ENCODE results near the gene CD52.
"Not testable (repeated sequence)": the region's sequence is repeated elsewhere in the genome, so short reads cannot be mapped to it uniquely, and the experiment has no call there.

Gene CD52

DNA sequence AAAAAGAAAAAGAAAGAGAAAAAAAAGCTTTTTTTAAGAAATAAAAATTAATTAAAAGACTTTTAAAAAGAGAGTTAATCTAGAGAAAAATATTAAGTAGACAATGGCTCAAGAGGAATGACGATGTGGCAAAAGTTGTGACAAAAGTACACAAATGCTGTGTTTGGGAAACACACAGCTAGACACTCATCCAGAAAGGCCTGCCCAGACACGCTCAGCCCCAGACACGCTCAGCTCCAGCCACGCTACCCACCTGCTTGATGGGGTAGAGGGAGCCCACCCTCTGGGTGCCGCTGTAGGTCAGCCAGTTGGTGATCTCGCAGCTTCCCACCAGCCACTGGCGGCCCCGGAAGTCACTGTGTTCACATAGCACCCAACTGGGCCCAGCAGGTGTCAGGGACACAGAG lies 10.2 kb downstream of the CD52 start:
- in situ Hi-C loops (cut with MboI; ENCODE audit: low sequenced_read_pairs) = no loop called here

DNA sequence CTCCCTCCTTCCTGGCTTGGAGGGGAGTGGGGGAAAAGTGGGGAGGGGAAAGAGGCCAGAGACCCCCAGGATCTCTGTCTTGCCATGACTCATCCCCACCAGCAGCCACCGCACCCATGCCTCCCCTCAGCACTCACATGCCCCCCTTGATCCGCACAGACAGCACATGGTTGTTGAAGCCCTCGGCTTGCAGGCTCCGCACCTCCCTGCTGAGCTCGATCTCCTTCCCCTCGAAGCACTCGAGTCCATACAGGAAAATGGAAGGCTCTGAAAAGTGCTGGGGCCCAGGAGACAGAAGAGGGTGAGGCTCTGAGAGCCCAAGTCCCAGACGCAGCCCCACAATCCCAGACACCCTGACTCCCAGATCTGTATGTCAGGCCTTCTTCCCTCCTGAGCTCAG lies 10.8 kb downstream of the CD52 start:
- in situ Hi-C loops (cut with MboI; ENCODE audit: low sequenced_read_pairs) = no loop called here

DNA sequence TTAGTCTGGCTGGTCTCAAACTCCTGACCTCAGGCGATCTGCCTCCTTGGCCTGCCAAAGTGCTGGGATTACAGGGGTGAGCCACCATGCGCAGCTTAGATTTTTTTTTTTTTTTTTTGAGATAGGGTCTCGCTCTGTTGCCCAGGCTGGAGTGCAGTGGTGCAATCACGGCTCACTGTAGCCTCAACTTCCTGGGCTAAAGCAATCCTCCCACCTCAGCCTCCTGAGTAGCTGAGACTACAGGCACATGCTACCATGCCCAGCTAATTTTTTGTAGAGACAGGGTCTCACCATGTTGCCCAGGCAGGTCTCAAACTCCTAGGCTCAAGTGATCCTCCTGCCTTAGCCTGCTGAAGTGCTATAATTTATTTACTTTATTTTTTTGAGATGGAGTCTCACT lies 11.6 kb downstream of the CD52 start:
- in situ Hi-C loops (cut with MboI; ENCODE audit: low sequenced_read_pairs) = not testable (repeated sequence)

DNA sequence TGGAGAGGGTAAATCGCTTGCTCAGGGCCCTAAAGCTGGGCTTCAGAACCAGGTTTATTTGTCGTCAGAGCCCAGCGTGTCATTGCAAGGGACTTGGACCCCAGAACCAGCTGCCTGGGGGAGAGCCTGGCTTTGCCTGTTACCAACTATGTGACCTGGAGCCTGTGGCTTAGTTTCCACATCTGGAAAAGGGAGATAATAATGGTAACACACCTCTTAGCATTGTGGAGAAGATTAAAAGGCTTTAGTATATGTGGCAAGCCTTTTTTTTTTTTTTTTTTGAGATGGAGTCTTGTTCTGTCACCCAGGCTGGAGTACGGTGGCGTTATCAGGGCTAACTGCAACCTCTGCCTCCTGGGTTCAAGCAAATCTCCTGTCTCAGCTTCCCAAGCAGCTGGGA lies 12.5 kb downstream of the CD52 start:
- in situ Hi-C loops (cut with MboI; ENCODE audit: low sequenced_read_pairs) = no loop called here

DNA sequence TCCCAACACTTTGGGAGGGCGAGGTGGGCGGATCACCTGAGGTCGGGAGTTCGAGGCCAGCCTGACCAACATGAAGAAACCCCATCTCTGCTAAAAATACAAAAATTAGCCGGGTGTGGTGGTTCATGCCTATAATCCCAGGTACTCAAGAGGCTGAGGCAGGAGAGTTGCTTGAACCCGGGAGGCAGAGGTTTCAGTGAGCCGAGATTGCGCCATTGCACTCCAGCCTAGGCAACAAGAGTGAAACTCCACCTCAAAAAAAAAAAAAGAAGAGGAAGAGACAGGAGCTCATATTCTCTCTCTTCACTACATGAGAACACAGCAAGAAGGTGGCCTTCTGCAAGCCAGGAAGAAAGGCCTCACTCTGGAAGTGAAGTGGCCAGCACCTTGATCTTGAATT lies 15.6 kb downstream of the CD52 start:
- in situ Hi-C loops (cut with MboI; ENCODE audit: low sequenced_read_pairs) = not testable (repeated sequence)

DNA sequence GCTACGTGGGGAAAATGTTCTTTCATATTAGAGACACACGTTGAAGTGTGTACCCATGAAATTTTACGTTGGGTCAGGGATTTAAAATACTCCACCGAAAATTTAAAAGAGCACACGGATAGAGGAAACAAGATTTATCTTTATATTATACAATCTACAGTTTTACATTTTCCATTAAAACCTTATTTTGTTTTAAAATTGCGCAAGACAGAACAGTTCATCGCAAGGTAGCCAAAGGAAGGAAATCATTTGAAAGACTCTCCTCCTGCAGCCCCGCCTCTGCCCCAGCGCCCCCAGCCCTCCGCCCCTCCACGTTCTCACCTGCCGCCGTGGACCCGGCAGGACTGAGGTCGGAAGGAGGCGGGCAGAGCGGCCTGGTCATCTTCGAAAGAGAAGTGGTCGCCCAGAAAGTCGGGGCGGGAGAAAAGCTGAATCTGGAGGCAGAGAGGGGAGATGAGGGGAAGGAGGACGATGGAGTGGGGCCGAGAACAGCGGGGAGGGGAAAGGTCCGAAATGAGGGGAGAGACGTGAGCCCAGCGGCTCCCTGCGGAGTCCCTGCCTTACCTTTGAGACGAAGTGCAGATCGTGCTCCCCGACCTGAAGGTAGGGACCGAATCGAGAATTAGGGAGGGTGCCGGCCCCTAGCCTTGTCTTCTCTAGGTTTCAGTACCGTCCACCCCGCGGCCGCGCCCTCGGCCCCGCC lies 18.2 kb downstream of the CD52 start:
- in situ Hi-C loops (cut with MboI; ENCODE audit: low sequenced_read_pairs) = no loop called here

DNA sequence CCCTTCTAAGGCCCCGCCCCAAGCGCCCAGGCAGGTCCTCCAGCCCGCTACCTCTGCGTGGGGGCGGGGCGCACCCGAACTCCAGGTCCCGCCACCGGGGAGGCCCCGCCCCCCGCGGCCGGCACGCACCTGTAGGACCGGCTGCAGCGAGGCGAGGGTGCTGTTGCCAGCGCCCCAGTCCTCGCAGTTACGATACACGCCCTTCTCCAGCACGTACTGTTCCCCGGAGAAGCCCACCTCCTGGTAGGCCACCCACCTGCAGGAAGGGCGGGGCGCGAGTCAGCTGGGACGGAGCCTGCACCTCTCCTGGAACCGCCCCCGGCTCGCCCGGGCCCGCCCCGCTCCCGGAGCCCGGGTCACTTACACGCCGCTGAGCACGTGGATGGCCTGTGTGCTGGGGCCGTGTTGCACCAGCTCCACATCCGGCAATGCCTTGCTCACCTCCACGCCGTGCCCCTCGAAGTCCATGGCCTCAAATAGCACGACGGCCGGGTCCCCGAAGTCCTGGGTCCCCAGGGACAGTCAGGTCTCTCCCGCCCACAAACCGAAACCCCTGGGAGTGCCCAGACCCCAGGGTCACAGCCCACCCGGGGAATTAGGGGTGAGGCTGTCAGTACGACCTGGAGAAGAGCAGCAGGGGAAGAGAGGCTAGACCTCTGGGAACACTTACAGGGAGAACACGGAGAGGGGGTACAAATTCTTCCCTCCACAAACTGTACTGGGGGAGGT lies 18.9 kb downstream of the CD52 start:
- in situ Hi-C loops (cut with MboI; ENCODE audit: low sequenced_read_pairs) = no loop called here

DNA sequence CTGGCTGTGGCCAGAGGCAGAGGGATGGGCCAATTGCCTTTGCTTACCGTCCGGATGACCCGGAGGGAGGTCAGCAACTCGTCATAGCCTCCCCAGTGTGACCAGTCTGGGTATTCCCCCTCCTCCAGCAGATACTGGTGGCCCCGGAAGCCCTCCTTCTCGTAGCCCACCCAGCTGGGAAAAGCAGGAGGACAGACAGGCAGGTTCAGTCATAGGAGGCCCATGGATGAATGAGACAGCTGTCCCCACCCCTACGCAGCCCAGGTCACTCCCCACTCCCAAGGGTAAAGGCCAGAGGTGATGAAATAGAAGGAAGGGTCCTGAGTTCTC lies 19.4 kb downstream of the CD52 start:
- in situ Hi-C loops (cut with MboI; ENCODE audit: low sequenced_read_pairs) = no loop called here

DNA sequence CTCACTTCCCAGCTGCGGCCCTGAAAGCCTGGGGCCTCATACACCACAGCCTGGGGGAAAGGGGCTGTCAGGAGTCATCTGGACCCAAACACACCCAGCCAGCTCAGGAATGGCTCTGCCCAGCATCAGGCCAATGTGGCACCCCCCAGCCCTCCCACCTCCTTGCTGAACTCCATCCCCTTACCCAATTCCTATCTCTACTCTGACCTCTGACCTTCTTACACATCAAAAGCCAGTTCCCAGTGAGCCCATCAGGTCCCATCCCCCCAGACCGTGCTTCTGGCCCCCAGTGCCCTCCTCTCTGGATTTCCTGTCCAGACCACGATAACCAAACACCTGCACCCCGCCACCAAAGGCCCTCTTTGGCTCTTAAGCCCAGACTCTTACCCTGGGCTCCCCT lies 19.9 kb downstream of the CD52 start:
- in situ Hi-C loops (cut with MboI; ENCODE audit: low sequenced_read_pairs) = no loop called here

DNA sequence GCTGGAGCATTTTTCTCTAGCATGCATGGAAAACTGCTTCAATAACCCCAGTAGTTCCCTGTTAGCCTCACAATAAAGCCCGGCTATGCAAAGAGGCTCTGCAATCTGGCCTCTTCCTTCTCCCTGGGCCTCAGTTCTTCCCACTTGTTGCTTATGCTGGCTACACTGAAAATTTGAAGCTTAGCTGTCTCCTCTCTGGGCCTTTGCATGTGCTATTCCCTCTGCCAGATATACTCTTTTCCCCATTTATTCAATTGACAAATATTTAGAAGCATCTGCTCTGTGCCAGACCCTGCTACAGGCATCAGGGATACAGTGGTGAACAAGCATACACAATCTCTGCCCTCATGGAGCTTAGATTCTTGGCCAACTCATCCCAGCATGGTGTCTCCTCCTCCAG lies 20.9 kb downstream of the CD52 start:
- in situ Hi-C loops (cut with MboI; ENCODE audit: low sequenced_read_pairs) = no loop called here

DNA sequence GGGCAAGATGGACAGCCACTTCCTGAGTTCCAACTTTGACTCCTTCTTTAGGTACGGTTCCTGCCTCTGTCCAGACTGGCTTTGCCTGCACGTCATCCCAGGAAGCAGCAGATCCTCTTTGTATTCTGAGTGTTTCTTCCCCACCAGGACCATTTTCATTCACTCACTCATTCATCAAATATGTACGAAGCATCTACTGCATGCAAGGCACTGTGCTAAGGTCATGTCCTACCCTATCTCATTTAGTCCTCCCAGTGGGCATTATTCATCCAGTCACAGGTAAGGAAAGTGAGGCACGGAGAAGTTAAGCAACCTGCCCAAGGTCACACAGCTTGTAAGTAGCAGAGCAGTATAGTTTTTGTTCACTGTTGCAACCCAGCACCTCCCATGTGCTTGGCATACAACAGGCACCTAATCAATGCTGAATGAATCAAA lies 22.3 kb downstream of the CD52 start:
- in situ Hi-C loops (cut with MboI; ENCODE audit: low sequenced_read_pairs) = no loop called here

DNA sequence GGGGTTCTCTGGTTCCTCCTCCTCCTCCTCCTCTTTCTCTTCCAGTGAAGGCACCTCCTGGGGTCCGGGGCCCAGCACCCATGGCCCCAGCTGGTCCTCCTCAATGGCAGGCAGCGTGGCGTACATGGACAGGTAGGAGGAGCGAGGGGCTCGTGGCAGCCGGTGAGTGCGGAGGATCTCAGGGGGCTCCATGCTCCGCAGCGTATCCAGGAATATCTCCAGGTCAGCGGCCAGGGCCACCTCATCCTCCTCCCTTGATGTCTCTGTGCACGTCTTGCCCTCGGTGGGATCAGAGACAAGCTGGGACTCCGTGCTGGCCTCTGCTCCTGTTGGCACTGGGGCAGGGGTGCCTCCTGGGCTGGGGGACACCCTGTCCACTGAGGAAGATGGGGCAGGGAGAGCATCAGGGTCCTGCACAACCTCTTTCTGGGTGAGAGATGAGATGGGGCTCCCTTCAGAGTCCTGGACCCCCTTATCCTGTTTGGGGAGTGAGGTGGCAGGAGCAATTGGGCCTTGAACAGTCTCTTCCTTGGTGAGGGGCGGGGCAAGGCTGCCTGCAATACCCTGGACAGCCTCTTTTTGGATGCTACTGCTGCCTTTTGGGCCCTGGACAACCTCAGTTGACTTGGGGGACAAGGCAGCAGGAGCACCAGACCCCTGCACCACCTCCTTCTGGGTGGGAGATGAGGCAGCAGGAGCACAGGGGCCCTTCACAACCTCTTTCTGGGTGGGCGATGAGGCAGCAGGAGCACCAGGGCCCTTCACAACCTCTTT lies 26.6 kb downstream of the CD52 start:
- in situ Hi-C loops (cut with MboI; ENCODE audit: low sequenced_read_pairs) = no loop called here

DNA sequence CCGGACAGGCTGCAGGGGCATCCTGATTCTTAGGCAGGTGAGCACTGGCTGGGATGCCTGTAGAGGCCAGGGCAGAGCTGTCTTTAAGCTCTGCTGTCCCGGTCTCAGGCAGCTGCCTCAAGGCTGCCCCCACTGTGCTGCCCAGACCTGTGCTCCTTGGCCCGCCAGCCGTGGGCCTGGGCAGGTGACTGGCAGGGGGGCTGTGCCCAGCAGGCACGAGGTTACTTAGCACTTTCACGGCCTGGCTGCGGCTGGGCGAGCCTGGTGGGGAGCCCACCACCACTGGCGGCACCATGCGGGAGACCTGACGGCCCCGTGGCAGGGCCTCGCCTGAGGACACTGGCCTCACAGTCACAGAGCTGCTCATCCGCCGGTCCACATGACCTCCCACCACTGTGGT lies 28.0 kb downstream of the CD52 start:
- in situ Hi-C loops (cut with MboI; ENCODE audit: low sequenced_read_pairs) = no loop called here

DNA sequence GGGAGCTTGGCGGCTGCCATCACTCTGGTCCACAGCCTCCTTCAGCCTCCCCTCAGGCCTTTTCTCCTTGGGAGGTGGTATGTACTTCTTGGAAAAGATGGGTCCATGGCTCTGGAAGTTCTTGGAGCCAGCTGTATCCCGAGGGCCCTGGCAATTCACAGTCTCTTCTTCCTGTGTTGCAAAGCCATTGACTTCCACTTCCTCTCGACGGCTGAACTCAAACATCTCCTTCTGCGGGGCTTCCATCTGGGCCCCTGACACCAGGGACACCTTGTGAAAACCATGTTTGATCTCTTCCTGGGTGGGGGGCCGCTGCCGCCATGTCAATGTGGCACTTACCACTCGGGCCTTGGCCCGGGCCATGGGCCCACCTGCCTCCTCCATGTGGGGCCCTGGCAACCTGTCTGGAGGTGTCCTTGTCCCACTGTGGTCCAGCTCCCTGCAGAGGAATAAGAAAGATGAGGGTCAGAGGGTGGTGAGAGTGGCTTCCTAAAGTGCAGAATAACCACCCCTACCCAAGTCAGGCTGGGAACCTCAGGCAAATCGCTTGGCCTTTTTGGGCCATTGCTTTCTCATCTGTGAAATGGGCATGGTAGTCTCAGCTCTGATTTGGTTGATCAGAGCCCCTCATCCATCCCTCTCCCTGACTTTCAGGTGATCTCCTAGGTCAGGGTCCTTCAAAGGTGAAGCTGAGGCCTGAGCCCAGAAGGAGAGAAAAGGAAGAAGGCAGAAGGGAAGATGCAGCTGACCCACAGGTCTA lies 28.7 kb downstream of the CD52 start:
- in situ Hi-C loops (cut with MboI; ENCODE audit: low sequenced_read_pairs) = no loop called here

DNA sequence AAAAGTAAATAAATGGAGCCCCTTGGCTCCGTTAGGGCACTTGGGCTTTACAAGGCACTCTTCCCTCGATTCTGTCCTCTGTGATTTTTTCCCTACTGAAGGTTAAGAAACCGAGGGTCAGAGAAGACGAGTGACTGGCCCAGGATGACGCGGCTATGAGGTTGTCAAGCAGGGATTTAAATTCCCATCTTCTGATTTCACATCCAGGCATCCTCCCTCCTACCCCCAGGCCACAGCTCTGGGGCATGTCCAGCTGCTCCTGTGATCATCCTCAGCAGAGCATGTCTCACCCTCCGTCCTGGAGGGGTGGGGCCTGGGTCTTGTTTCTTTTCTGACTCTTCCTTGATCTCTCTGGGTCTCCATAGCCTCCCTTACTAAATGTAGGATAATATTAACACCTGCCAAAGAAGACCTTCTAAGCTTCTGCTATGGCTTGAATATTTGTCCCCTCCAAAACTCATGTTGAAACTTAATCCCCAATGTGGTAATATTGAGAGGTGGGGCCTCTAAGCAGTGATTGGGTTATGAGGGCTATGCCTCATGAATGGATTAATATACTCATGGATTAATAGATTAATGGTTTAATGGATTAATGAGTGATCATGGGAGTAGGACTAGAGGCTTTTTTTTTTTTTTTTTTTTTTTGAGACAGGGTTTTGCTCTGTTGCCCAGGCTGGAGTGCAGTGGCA lies 31.6 kb downstream of the CD52 start:
- in situ Hi-C loops (cut with MboI; ENCODE audit: low sequenced_read_pairs) = no loop called here

DNA sequence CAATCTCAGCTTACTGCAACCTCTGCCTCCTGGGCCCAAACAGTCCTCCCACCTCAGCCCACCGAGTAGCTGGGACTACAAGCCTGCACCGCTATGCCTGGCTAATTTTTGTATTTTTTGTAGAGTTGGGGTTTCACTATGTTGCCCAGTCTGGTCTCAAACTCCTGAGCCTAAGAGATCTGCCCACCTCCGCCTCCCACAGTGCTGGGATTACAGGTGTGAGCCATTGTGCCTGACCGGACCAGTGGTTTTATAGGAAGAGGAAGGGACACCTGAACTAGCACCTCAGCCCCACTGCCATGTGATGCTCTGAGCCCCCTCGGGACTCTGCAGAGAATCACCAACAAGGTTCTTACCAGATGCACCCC lies 32.1 kb downstream of the CD52 start:
- in situ Hi-C loops (cut with MboI; ENCODE audit: low sequenced_read_pairs) = no loop called here

DNA sequence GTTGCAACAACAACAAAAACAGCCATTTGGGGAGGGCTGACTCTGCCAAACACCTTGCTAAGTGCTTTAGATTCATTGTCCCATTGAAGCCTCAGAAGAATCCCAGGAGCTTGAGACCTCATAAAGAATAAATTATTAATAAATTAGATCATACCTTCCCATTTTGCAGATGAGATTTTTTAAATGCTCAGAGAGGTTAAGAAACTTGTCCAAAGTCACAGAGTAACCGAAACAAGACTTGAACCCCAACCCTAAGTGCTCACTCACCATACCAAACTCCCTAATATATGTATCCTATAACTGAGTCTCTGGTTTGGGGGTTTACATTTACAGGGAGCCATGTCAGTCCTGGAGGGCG lies 32.6 kb downstream of the CD52 start:
- in situ Hi-C loops (cut with MboI; ENCODE audit: low sequenced_read_pairs) = no loop called here

DNA sequence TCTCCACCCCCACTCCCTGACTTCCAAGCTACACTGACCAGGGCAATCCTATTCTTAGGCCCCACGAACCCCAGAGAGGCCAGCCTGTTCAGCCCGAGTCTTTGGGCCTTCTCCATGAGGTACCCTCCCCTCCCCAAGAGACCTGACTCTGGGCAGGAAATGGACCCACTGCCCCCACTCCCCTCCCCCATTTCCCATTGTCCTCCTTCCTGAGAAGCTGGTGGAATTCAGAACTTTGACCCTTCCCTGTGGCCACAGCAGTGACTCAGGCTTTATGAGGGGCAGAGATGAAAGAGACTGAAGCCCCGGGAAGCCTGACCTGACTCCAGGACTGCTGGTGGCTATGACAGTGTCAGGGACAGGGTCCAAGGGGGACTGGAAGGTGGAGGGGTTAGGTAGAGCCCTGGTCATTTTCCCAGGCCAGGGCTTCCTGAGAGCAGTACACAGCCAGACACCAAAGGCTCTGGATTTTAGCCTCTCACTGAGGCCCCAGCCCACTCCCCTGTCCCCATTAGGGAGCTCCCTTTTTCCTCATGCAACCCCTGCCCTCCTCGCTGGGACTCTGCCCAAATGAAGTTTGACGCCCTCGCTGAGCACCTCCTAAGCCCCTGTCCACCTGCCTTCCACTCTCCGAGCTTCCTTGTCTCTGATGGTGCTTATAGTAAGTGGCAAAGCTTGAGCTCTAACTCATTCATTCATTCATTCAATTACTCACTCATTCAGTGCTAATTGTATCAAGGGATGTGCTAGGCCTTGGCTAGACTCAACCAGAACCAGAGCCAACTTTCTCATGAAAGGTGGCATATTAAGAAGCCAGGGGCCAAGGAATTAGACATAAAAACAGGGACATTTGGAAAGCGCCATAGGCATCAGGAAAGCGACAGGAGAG lies 33.2 kb downstream of the CD52 start:
- in situ Hi-C loops (cut with MboI; ENCODE audit: low sequenced_read_pairs) = no loop called here

DNA sequence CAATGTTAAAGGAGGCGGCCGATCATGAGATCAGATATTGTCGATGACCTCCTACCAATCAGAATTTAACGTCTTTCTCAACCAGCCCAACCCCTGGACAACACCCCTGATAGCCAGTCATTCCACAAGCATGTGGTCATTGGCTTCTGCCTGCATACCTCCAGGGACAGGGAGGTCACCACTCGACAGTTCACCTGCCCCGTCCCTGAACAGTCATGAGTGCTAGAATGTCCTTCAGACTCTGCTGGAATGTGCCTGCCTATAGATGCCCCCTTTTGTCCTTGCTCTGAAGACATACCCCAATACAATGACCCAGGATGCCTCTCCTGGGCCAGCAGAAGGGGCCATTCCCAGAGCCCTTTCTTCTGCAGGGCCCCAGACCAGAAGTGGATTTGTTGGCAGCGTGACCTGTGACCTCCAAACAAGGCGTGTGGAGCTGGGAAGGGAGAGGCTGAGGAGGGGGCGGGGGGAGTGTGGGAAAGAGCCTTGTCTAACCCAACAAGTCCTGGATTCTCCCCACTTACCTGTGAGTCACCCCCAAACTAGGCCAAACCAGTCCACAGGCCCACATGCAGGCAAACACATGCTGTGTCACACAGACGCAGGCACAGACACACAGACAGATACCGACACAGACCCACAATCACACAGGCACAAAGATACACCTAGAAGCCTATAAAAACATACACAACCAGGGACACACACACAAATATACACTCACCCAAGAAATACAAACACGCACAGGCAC lies 34.0 kb downstream of the CD52 start:
- in situ Hi-C loops (cut with MboI; ENCODE audit: low sequenced_read_pairs) = no loop called here
